Loucy (cell line): ENCODE results near the gene TMEM9.

Experiments used
- H2AFZ ChIP-seq: fragments of 200-600 bp; sonication (generic); 2 replicates; pipeline ENCODE4 v1.6.0; 2016; ENCODE audit warnings: antibody characterized with exemption, mild to moderate bottlenecking, low read length, moderate library complexity
- H3F3A ChIP-seq: fragments of 200-600 bp; 2 replicates; pipeline ENCODE4 v1.6.0; 2016; ENCODE audit warnings: antibody characterized with exemption, low read depth, mild to moderate bottlenecking
- H3K27me3 ChIP-seq: fragments of 200-600 bp; sonication (generic); 2 replicates; pipeline ENCODE4 v1.6.1; 2014; ENCODE audit warnings: low read length, mild to moderate bottlenecking; ENCODE audit not compliant: insufficient read depth, poor library complexity, severe bottlenecking
- H3K36me3 ChIP-seq: fragments of 200-600 bp; sonication (generic); 2 replicates; pipeline ENCODE4 v1.6.1; 2016; ENCODE audit warnings: low read length; ENCODE audit not compliant: insufficient read depth
- H3K4me1 ChIP-seq: fragments of 200-600 bp; sonication (generic); 2 replicates; pipeline ENCODE4 v1.5.1; 2014; ENCODE audit warnings: low read length, mild to moderate bottlenecking; ENCODE audit not compliant: insufficient read depth, poor library complexity, severe bottlenecking
- H3K4me2 ChIP-seq: fragments of 200-600 bp; sonication (generic); 2 replicates; pipeline ENCODE4 v1.6.0; 2014; ENCODE audit warnings: antibody characterized with exemption, low read length, low read depth, mild to moderate bottlenecking; ENCODE audit not compliant: poor library complexity, severe bottlenecking
- H3K4me3 ChIP-seq: fragments of 200-600 bp; sonication (generic); 2 replicates; pipeline ENCODE4 v1.5.1; 2014; ENCODE audit warnings: low read length, mild to moderate bottlenecking, mixed read lengths; ENCODE audit not compliant: poor library complexity, severe bottlenecking
- H3K79me2 ChIP-seq: fragments of 200-600 bp; sonication (generic); 2 replicates; pipeline ENCODE4 v1.6.1; 2014; ENCODE audit warnings: low read length; ENCODE audit not compliant: insufficient read depth
- H3K9ac ChIP-seq: fragments of 200-600 bp; sonication (generic); 2 replicates; pipeline ENCODE4 v1.6.0; 2014; ENCODE audit warnings: mild to moderate bottlenecking, low read depth, low read length, moderate library complexity; ENCODE audit not compliant: poor library complexity, severe bottlenecking
- H3K9me2 ChIP-seq: fragments of 200-600 bp; sonication (generic); replicated peaks from 2 replicates; pipeline ENCODE4 v1.6.1; 2016; ENCODE audit warnings: low read depth, low read length, mixed read lengths
- H3K9me3 ChIP-seq: fragments of 200-600 bp; sonication (generic); 2 replicates; pipeline ENCODE4 v1.6.1; 2014; ENCODE audit warnings: mild to moderate bottlenecking, antibody characterized with exemption, low read length, low read depth; ENCODE audit not compliant: insufficient read depth
- H4K20me1 ChIP-seq: fragments of 200-600 bp; sonication (generic); 2 replicates; pipeline ENCODE4 v1.6.0; 2014; ENCODE audit warnings: antibody characterized with exemption, low read length, mild to moderate bottlenecking; ENCODE audit not compliant: insufficient read depth, poor library complexity, severe bottlenecking
- EZH2phosphoT487 ChIP-seq: fragments of 200-600 bp; IDR thresholded peaks from 2 replicates; pipeline ENCODE4 v1.6.1; 2018; ENCODE audit warnings: antibody characterized with exemption, mild to moderate bottlenecking, moderate library complexity, borderline replicate concordance
- TF ChIP-seq, protein P1 (sequence below): fragments of 200-600 bp; sonication (generic); conservative IDR thresholded peaks from 2 replicates; pipeline ENCODE4 v1.5.1; 2014; ENCODE audit warnings: mild to moderate bottlenecking, antibody characterized with exemption, low read length

TMEM9 gene

DNA sequence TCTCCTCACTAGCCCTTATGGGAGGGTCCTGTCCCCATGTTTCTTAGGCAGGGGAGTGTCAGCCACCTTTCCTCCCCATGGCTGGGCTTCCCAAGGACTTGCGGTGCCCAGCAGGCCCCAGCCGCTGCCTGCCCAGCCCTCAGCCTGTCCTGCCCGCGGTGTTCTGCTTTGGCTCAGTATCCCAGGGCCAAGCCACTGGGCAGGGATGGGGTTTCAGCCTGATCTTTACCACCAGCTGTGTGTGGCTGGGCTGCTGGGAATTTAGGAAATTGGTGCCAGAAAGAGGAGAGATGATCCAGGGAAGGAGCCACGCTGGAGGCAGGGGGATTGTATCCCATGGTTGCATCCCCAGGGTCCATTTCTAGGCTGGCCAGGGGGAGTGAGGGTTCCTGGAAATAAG is 29.5 kb upstream of the TMEM9 start:
- no peaks in the 10 kb centered on the region for H3F3A ChIP-seq
- H3K9ac ChIP-seq = no peak overlapping the region
- H3K9me2 ChIP-seq = no peaks in the 10 kb centered on the region
- TF ChIP-seq EZH2phosphoT487 = no peak
- TF ChIP-seq, protein P1, sequence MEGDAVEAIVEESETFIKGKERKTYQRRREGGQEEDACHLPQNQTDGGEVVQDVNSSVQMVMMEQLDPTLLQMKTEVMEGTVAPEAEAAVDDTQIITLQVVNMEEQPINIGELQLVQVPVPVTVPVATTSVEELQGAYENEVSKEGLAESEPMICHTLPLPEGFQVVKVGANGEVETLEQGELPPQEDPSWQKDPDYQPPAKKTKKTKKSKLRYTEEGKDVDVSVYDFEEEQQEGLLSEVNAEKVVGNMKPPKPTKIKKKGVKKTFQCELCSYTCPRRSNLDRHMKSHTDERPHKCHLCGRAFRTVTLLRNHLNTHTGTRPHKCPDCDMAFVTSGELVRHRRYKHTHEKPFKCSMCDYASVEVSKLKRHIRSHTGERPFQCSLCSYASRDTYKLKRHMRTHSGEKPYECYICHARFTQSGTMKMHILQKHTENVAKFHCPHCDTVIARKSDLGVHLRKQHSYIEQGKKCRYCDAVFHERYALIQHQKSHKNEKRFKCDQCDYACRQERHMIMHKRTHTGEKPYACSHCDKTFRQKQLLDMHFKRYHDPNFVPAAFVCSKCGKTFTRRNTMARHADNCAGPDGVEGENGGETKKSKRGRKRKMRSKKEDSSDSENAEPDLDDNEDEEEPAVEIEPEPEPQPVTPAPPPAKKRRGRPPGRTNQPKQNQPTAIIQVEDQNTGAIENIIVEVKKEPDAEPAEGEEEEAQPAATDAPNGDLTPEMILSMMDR = no peak
- no peaks in the 10 kb centered on the region for H3K4me1 ChIP-seq
- H3K27me3 ChIP-seq = no peaks in the 10 kb centered on the region
- no peaks in the 10 kb centered on the region for H3K9me3 ChIP-seq
- no peak overlapping the region for H2AFZ ChIP-seq
- no peak overlapping the region for H3K4me3 ChIP-seq
- H3K79me2 ChIP-seq = no peaks in the 10 kb centered on the region
- H3K36me3 ChIP-seq = no peaks in the 10 kb centered on the region
- H4K20me1 ChIP-seq = no peaks in the 10 kb centered on the region
- no peak overlapping the region for H3K4me2 ChIP-seq

DNA sequence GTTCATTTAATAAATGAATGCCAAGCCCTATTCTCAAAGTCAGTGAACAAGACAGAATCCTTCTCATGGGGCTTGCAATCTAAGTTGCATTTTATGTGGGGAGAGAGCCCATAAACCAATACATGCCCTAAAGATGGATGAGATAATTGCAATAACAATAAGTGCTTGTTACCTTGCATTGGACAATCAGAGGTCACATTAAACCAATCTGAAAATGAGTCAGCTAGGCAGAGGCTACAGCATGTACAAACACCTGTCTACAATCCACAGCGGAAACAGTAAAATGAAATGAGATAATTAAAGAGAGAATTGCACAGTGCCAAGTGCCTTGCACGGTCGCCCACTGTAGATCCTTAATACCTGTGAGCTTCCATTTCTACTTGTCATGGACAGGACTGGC is 28.9 kb upstream of the TMEM9 start:
- Histone ChIP-seq H3K4me3 (no peak overlapping the region), H2AFZ (no peak overlapping the region), H3K9me2 (no peaks in the 10 kb centered on the region), H3K36me3 (no peaks in the 10 kb centered on the region), H3F3A (no peaks in the 10 kb centered on the region), H3K9me3 (no peaks in the 10 kb centered on the region), H4K20me1 (no peaks in the 10 kb centered on the region), H3K4me1 (no peaks in the 10 kb centered on the region), H3K9ac (no peak overlapping the region), H3K27me3 (no peaks in the 10 kb centered on the region), H3K79me2 (no peaks in the 10 kb centered on the region), H3K4me2 (no peak overlapping the region)
- TF ChIP-seq, protein P1 = no peak
- no peak for TF ChIP-seq EZH2phosphoT487

- Histone ChIP-seq H3K9me3 (no peaks in the 10 kb centered on the region), H2AFZ (no peak overlapping the region), H3K4me1 (no peaks in the 10 kb centered on the region), H3K79me2 (no peaks in the 10 kb centered on the region), H3K36me3 (no peaks in the 10 kb centered on the region), H3F3A (no peaks in the 10 kb centered on the region), H3K9me2 (no peaks in the 10 kb centered on the region), H3K9ac (no peak overlapping the region), H3K4me2 (no peak overlapping the region), H3K27me3 (no peaks in the 10 kb centered on the region), H3K4me3 (no peak overlapping the region), H4K20me1 (no peaks in the 10 kb centered on the region)
- TF ChIP-seq EZH2phosphoT487 = no peak
- TF ChIP-seq, protein P1 = no peak
Observed at GRCh38 chr1:201181726-201182125, 27.5 kb upstream of the TMEM9 start.
